ENCODE results near the gene SLC41A2.
"Not testable (repeated sequence)": the region's sequence is repeated elsewhere in the genome, so short reads cannot be mapped to it uniquely, and the experiment has no call there.

Gene SLC41A2

GRCh38 chr12:104964167-104964855 lies 6.2 kb upstream of the SLC41A2 start:
- no peak for DNase-seq (ENCODE audit: low spot score)

- no peak for DNase-seq (ENCODE audit: low spot score)
These were observed 5.7 kb upstream of the SLC41A2 start for GRCh38 chr12:104963757-104964156.

- no peak for DNase-seq (ENCODE audit: low spot score)
These were observed 2.4 kb upstream of the SLC41A2 start for GRCh38 chr12:104960464-104960863.

- DNase-seq (ENCODE audit: low spot score), result no peak
These were observed 1.3 kb upstream of the SLC41A2 start for GRCh38 chr12:104959335-104959841.

GRCh38 chr12:104958805-104959334 lies 780 bp upstream of the SLC41A2 start:
- DNase-seq (ENCODE audit: low spot score), result no peak

GRCh38 chr12:104957719-104958000 lies 430 bp downstream of the SLC41A2 start:
- DNase-seq (ENCODE audit: low spot score), result peak; percentile 46

- no peak for DNase-seq (ENCODE audit: low spot score)
These were observed 996 bp downstream of the SLC41A2 start for GRCh38 chr12:104956870-104957718.

- no peak for DNase-seq (ENCODE audit: low spot score)
These were observed 2.4 kb downstream of the SLC41A2 start for GRCh38 chr12:104955703-104956102.

- no peak for DNase-seq (ENCODE audit: low spot score)
These were observed 4.8 kb downstream of the SLC41A2 start for GRCh38 chr12:104953323-104953722.

GRCh38 chr12:104952816-104953215 lies 5.3 kb downstream of the SLC41A2 start:
- no peak for DNase-seq (ENCODE audit: low spot score)

- DNase-seq (ENCODE audit: low spot score), result no peak
These were observed 6.2 kb downstream of the SLC41A2 start for GRCh38 chr12:104951759-104952509.

GRCh38 chr12:104948716-104949115 lies 9.4 kb downstream of the SLC41A2 start:
- DNase-seq (ENCODE audit: low spot score), result not testable (repeated sequence)

GRCh38 chr12:104944252-104944651 lies 13.8 kb downstream of the SLC41A2 start:
- no peak for DNase-seq (ENCODE audit: low spot score)

- DNase-seq (ENCODE audit: low spot score), result not testable (repeated sequence)
These were observed 14.7 kb downstream of the SLC41A2 start for GRCh38 chr12:104943401-104943800.

GRCh38 chr12:104942075-104942474 lies 16.0 kb downstream of the SLC41A2 start:
- DNase-seq (ENCODE audit: low spot score), result no peak

GRCh38 chr12:104941454-104941853 lies 16.6 kb downstream of the SLC41A2 start:
- DNase-seq (ENCODE audit: low spot score), result no peak

GRCh38 chr12:104939089-104939488 lies 19.0 kb downstream of the SLC41A2 start:
- no peak for DNase-seq (ENCODE audit: low spot score)

- no peak for DNase-seq (ENCODE audit: low spot score)
These were observed 19.7 kb downstream of the SLC41A2 start for GRCh38 chr12:104938371-104938770.

- no peak for DNase-seq (ENCODE audit: low spot score)
These were observed 22.2 kb downstream of the SLC41A2 start for GRCh38 chr12:104935886-104936285.

GRCh38 chr12:104933778-104934177 lies 24.3 kb downstream of the SLC41A2 start:
- no peak for DNase-seq (ENCODE audit: low spot score)

- no peak for DNase-seq (ENCODE audit: low spot score)
These were observed 25.0 kb downstream of the SLC41A2 start for GRCh38 chr12:104933128-104933527.
